Activated CD8-positive, alpha-beta memory T cell treated with anti-CD3 and anti-CD28 coated beads for 24 hours (primary cell): Measurements from ENCODE around the gene FAM163B.
A peak's percentile ranks its signal among the peaks of the same experiment; 100 is the strongest.

ENCODE experiments used
- DNase-seq: peaks from one replicate; pipeline ENCODE4 v3.0.0-alpha.2; 2020

FAM163B gene

GRCh38 chr9:133539991-133540697 lies 69.0 kb downstream of the FAM163B start:
- no peak for DNase-seq

GRCh38 chr9:133538851-133539833 lies 70.0 kb downstream of the FAM163B start:
- no peak for DNase-seq

- no peak for DNase-seq
Measured at GRCh38 chr9:133538176-133538575, 71.0 kb downstream of the FAM163B start.

GRCh38 chr9:133537257-133537656 lies 71.9 kb downstream of the FAM163B start:
- no peak for DNase-seq

- DNase-seq: no peak
Measured at GRCh38 chr9:133536536-133536935, 72.7 kb downstream of the FAM163B start.

- DNase-seq: no peak
Measured at GRCh38 chr9:133536080-133536479, 73.1 kb downstream of the FAM163B start.

GRCh38 chr9:133535306-133535877 lies 73.8 kb downstream of the FAM163B start:
- DNase-seq: no peak

GRCh38 chr9:133534346-133535291 lies 74.6 kb downstream of the FAM163B start, which contains the start of gene ADAMTSL2:
Gene ADAMTSL2, plus strand, starts transcription at chr9:133534704. Its CDS starts 2,009 bp downstream, at chr9:133536713.
- peak; percentile 69 for DNase-seq

GRCh38 chr9:133533857-133534256 lies 75.3 kb downstream of the FAM163B start:
- DNase-seq: no peak

- peak; percentile 81 for DNase-seq
Measured at GRCh38 chr9:133532937-133533668, 76.1 kb downstream of the FAM163B start.

GRCh38 chr9:133531293-133531692 lies 77.9 kb downstream of the FAM163B start:
- DNase-seq: no peak

GRCh38 chr9:133529874-133530273 lies 79.3 kb downstream of the FAM163B start:
- DNase-seq: no peak

GRCh38 chr9:133529457-133529856 lies 79.7 kb downstream of the FAM163B start:
- DNase-seq: no peak

- no peak for DNase-seq
Measured at GRCh38 chr9:133528876-133529241, 80.3 kb downstream of the FAM163B start.

- DNase-seq: no peak
Measured at GRCh38 chr9:133528001-133528875, 81.0 kb downstream of the FAM163B start.

- no peak for DNase-seq
Measured at GRCh38 chr9:133527444-133527920, 81.7 kb downstream of the FAM163B start.
